Skeletal muscle cell (primary cell): ENCODE data around the gene BCAS3.
A peak's percentile ranks its signal among the peaks of the same experiment; 100 is the strongest.
"Not testable (repeated sequence)": the region's sequence is repeated elsewhere in the genome, so short reads cannot be mapped to it uniquely, and the experiment has no call there.

ENCODE experiments used
- DNase-seq: peaks from one replicate; pipeline ENCODE4 v3.0.0-alpha.2; 2010; ENCODE audit warnings: low read depth
- H3K4me3 ChIP-seq: 2 replicates; pipeline ENCODE4 v1.5.1; 2011; ENCODE audit warnings: low read depth, mild to moderate bottlenecking, control low read depth, low read length, moderate library complexity

Gene BCAS3

DNA sequence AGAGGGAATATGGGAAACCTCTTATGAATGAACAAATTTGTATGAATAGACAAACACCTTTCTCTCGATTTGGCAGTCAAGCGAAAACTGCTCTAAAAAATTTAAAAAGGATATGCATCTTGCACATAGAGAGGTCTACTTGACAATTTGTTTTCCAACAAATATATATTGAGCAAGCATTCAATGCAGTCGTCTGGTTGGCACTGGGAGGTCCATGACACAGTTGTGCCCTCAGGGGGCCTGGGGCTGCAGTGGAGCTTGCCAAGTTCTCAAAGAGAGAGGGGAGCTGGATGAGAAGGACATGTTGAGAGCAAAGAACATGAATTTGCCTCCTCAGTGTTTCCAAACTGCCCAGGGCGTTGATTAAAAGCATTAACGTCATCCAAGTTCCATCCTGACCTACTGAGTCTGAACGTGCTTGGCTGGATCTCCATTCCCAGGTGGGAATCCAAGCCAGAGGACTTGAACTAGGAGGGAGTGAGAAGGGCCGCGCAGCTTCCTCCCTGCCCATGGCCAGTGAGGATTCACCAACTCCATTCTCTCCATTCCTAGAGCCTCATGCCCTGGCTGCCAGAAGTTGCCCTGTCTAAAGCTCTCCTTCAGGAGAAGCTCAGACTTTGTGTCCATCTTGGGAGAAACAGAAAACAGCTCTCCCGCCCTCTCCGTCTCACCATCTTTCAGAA, 746.5 kb downstream of the BCAS3 start:
- DNase-seq, result no peak
- no peak overlapping the region for H3K4me3 ChIP-seq

GRCh38 chr17:61425682-61426481, 748.2 kb downstream of the BCAS3 start:
- H3K4me3 ChIP-seq, result no peak overlapping the region
- DNase-seq, result no peak

GRCh38 chr17:61426482-61427304, 749.0 kb downstream of the BCAS3 start:
- DNase-seq, result no peak
- no peak overlapping the region for H3K4me3 ChIP-seq

DNA sequence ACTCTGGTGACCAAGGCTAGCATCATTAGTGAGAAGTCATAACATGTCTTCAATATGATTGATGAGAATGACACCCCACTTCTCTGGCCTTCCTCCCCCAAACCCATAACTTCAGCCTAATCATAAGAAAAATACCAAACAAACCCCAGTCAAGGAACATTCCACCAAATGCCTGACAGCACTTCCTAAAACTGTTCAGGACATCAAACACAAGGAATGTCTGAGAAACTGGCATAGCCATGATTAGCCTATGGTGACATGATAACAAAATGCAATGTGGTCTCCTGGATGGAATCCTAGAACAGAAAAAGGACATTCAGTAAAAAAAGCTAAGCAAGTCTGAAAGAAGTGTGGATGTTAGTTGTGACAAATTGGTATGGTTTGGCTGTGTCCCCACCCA, 749.9 kb downstream of the BCAS3 start:
- no peak for DNase-seq

GRCh38 chr17:61429274-61429673, 751.6 kb downstream of the BCAS3 start:
- no peak overlapping the region for H3K4me3 ChIP-seq
- DNase-seq, result no peak

More for the DNA sequence above, 749.9 kb downstream of the BCAS3 start:
- no peak overlapping the region for H3K4me3 ChIP-seq

- not testable (repeated sequence) for H3K4me3 ChIP-seq, DNase-seq
Measured at GRCh38 chr17:61429831-61430230, 752.2 kb downstream of the BCAS3 start.

DNA sequence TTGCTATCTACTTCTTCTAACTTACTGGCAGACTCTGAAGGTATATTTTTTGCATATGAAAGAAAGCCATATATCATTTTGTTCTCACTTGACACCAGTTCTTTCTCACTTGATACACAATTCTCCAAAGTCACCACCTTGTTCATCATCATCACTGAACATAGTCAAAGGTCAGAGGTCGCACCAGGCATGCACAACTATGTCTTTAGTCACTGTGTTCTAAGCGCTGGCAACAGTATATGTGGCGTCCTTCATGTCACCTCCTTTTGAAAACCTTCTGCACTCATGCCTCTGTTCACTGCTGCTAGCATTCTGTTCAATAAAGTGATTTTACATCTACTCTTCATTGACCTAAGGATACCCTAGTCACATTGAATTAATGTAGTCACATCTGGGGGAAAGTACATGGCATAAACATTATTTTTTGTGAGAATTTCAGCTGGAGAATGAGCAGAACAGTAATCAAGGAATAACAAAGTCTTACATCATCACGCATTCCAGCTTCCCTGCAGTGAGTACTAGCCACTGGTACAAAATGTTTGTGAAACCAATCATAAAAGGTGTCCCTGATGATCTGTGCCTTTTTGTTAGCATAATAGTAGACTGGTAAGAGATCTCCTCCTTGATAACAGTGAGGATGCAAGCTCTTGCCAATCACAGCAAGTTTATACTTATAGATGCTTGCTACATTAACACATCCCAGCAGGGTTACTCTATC, 754.1 kb downstream of the BCAS3 start:
- peak; percentile 52 for DNase-seq
- no peak overlapping the region for H3K4me3 ChIP-seq

GRCh38 chr17:61436273-61436672, 758.6 kb downstream of the BCAS3 start:
- H3K4me3 ChIP-seq, result no peak overlapping the region
- no peak for DNase-seq

DNA sequence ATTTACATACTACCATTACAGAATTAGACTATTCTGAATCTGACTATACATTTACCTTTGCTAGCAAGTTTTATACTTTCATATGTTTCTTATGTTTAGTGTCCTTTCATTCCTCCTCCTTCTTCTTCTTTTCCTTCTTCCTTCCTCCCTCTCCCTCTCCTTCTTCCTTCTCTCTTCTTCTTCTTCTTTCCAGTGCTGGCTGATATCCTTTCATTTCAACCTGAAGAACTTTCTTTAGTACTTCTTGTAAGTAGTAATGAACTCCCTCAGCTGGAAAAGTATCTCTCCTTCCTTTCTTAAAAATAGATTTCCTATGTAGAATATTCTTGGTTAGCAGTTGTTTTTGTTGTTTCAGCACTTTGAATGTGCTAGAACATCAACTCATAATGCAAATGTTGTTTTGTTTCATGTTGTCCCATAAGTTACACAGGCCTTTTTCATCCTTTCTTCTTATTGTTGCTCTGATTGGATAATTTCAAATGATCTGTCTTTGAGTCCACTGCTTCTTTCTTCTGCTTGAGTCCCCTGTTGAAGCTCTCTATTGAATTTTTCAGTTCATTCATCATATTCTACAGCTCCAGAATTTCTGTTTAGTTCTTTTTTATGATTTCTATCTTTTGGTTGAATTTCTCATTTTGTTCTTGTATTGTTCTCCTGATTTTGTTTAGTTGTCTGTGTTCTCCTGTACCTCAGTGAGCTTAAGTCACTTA, 759.5 kb downstream of the BCAS3 start:
- no peak for DNase-seq
- H3K4me3 ChIP-seq, result no peak overlapping the region

- no peak overlapping the region for H3K4me3 ChIP-seq
- DNase-seq, result no peak
Measured at GRCh38 chr17:61440697-61441096, 763.0 kb downstream of the BCAS3 start.

GRCh38 chr17:61441507-61441906, 763.9 kb downstream of the BCAS3 start:
- DNase-seq, result not testable (repeated sequence)

GRCh38 chr17:61442136-61442775, 764.6 kb downstream of the BCAS3 start:
- no peak for DNase-seq
- no peak overlapping the region for H3K4me3 ChIP-seq

More at GRCh38 chr17:61441507-61441906, 763.9 kb downstream of the BCAS3 start:
- not testable (repeated sequence) for H3K4me3 ChIP-seq
